ENCODE measurements around the gene RAET1L. TPM values are rescaled to one million over a fixed set of nuclear protein-coding genes. Genes with fewer than 3 reads are reported as not detected.

RAET1L gene
- polyA plus RNA-seq, 1 donor (not counting 4 experiments of a cell fraction or from before 2014, with no cell fraction given): 6.9 TPM

DNA sequence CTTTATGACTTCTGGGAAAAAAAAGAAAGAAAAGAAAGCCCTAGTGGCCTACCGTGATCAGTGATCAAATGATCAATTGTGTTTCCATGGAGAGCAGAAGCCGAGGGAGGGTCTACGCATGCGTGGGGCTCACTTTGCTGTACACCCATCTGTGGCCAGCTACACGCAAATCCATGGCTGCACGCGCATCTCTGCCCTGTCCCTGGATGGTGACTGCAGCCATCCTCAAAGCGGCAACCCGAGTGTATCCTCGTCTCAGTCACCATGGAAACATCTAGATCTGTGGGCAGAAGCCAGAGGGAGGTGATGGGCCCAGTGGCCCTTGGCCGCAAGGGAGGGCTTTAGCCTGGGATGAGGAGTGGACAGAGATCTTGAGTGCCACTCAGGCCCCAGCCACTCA, 44.4 kb upstream of the RAET1L start:
- no peak overlapping the region for H3K4me2 ChIP-seq (ENCODE audit: control insufficient read depth, extremely low read depth, insufficient read depth, low read depth, low read length)
- no peak overlapping the region for H2AFZ ChIP-seq (ENCODE audit: control insufficient read depth, low read length)
- H3K4me3 ChIP-seq (ENCODE audit: control insufficient read depth in 2 of 3, extremely low read depth in 1 of 3, insufficient read depth in 2 of 3, low read depth in 1 of 3, low read length in 3 of 3): no peak overlapping the region
- H3K79me2 ChIP-seq (ENCODE audit: control insufficient read depth, insufficient read depth, low read length): no peaks in the 10 kb centered on the region
- H4K20me1 ChIP-seq (ENCODE audit: control insufficient read depth, extremely low read depth, insufficient read depth, low read length): no peaks in the 10 kb centered on the region
- TF ChIP-seq, protein P1, sequence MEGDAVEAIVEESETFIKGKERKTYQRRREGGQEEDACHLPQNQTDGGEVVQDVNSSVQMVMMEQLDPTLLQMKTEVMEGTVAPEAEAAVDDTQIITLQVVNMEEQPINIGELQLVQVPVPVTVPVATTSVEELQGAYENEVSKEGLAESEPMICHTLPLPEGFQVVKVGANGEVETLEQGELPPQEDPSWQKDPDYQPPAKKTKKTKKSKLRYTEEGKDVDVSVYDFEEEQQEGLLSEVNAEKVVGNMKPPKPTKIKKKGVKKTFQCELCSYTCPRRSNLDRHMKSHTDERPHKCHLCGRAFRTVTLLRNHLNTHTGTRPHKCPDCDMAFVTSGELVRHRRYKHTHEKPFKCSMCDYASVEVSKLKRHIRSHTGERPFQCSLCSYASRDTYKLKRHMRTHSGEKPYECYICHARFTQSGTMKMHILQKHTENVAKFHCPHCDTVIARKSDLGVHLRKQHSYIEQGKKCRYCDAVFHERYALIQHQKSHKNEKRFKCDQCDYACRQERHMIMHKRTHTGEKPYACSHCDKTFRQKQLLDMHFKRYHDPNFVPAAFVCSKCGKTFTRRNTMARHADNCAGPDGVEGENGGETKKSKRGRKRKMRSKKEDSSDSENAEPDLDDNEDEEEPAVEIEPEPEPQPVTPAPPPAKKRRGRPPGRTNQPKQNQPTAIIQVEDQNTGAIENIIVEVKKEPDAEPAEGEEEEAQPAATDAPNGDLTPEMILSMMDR (optimal IDR thresholded peaks at IDR 0.05 in 1 of 3, IDR thresholded peaks at IDR 0.05 in 1 of 3, conservative IDR thresholded peaks at IDR 0.05 in 1 of 3; ENCODE audit: extremely low read depth in 1 of 3, insufficient read depth in 2 of 3, low read length in 3 of 3): no peak
- TF ChIP-seq EZH2 (IDR thresholded peaks at IDR 0.05; ENCODE audit: low read length): no peak
- peaks cover 2% of the 10 kb centered on the region for H3K9me1 ChIP-seq (ENCODE audit: control insufficient read depth, extremely low read depth, insufficient read depth, low read length)
- FAIRE-seq (no peak), DNase-seq (ENCODE audit: low read depth, low spot score) (no peak)
- H3K9ac ChIP-seq (ENCODE audit: control insufficient read depth, extremely low read depth, insufficient read depth, low read length): no peak overlapping the region
- peaks cover 16% of the 10 kb centered on the region for H3K4me1 ChIP-seq (ENCODE audit: control insufficient read depth, extremely low read depth, insufficient read depth, low read length)
- H3K9me3 ChIP-seq (ENCODE audit: control insufficient read depth, low read depth, low read length): no peaks in the 10 kb centered on the region
- H3K36me3 ChIP-seq (ENCODE audit: control insufficient read depth in 2 of 2, extremely low read depth in 1 of 2, insufficient read depth in 2 of 2, low read length in 2 of 2): peaks cover 2 to 3% of the 10 kb centered on the region in 2 experiments
- dilution Hi-C loops (cut with MboI; ENCODE audit: extremely low pct_ligation_motif_present, low sequenced_read_pairs): no loop called here
- no peaks in the 10 kb centered on the region for H3K27me3 ChIP-seq (ENCODE audit: control insufficient read depth, extremely low read depth, insufficient read depth, low read length)
- H3K27ac ChIP-seq (ENCODE audit: control insufficient read depth, insufficient read depth, low read length): no peak overlapping the region

DNA sequence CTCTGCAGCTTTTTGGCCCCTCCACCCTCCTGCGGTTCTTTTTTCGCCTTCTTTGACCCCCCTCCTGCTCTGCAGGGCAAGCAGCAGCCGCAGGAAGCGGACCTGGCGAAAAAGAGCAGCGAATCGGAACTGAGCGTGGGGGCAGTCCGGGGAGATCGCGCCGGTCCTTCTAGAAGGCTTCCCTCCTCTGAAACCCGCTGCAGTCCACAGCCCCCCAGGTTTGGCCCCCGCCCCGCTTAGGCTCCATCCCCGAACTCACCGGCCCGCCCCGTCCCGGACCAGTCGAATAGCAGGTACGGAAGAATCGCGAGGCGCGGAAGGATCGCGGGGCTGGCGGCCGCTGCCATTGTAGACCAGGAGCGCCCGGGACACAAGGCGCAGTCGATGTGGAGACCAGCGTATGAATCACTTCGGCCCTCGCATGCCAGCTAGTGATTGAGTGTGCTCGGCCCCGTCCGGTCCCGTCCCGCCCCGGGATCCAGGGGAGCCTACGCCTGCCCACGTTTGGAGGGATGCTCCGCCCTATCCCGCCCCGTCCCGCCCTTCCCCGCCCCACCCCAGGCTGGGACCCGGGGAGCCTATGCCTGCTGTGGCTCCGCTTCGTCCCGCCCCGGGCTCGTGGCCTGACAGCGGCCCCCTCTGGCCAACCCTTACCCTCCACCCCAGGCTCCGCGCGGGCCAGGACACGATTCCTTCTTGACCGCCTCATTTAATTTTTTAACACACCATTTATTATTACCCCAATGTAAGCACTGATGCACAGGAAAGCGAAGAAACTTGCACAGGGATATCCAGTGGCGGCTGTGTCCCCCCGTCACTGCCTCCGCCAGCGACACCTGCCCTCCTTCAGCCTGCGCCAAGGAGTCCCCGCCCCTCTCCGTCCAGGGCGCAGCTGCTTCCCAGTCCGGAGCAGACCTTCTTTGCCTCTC, 43.7 kb upstream of the RAET1L start, which contains the start of gene ULBP3:
Gene ULBP3, minus strand, starts transcription at position 402 of the 929 bp plus-strand sequence. Its CDS starts 55 bp downstream, at position 347.
- H3K27ac ChIP-seq (ENCODE audit: control insufficient read depth, insufficient read depth, low read length): peak within 1 kb of the TSS; percentile 36
- FAIRE-seq: no peak
- dilution Hi-C loops (cut with MboI; ENCODE audit: extremely low pct_ligation_motif_present, low sequenced_read_pairs): no loop called here

More for the DNA sequence above, 43.7 kb upstream of the RAET1L start, which contains the start of gene ULBP3:
- H2AFZ ChIP-seq (ENCODE audit: control insufficient read depth, low read length): peak within 1 kb of the TSS; percentile 70
- peak; percentile 57 for DNase-seq (ENCODE audit: low read depth, low spot score)
- no peaks in the 10 kb centered on the region for H3K79me2 ChIP-seq (ENCODE audit: control insufficient read depth, insufficient read depth, low read length)
- peaks cover 3 to 6% of the 10 kb centered on the region in 2 experiments for H3K36me3 ChIP-seq (ENCODE audit: control insufficient read depth in 2 of 2, extremely low read depth in 1 of 2, insufficient read depth in 2 of 2, low read length in 2 of 2)
- H3K9ac ChIP-seq (ENCODE audit: control insufficient read depth, extremely low read depth, insufficient read depth, low read length): peak within 1 kb of the TSS; percentile 74
- no peaks in the 10 kb centered on the region for H3K9me3 ChIP-seq (ENCODE audit: control insufficient read depth, low read depth, low read length)
- no peaks in the 10 kb centered on the region for H4K20me1 ChIP-seq (ENCODE audit: control insufficient read depth, extremely low read depth, insufficient read depth, low read length)
- H3K4me3 ChIP-seq (ENCODE audit: control insufficient read depth in 2 of 3, extremely low read depth in 1 of 3, insufficient read depth in 2 of 3, low read depth in 1 of 3, low read length in 3 of 3): peak within 1 kb of the TSS; percentile 67 to 76 (median 68)
- TF ChIP-seq EZH2 (IDR thresholded peaks at IDR 0.05; ENCODE audit: low read length): no peak
- TF ChIP-seq, protein P1 (optimal IDR thresholded peaks at IDR 0.05 in 1 of 3, IDR thresholded peaks at IDR 0.05 in 1 of 3, conservative IDR thresholded peaks at IDR 0.05 in 1 of 3; ENCODE audit: extremely low read depth in 1 of 3, insufficient read depth in 2 of 3, low read length in 3 of 3): peak in 2 of 3 experiments; percentile 46 to 70
- H3K27me3 ChIP-seq (ENCODE audit: control insufficient read depth, extremely low read depth, insufficient read depth, low read length): no peaks in the 10 kb centered on the region
- H3K9me1 ChIP-seq (ENCODE audit: control insufficient read depth, extremely low read depth, insufficient read depth, low read length): peaks cover 2% of the 10 kb centered on the region
- peaks cover 16% of the 10 kb centered on the region for H3K4me1 ChIP-seq (ENCODE audit: control insufficient read depth, extremely low read depth, insufficient read depth, low read length)
- peak within 1 kb of the TSS; percentile 83 for H3K4me2 ChIP-seq (ENCODE audit: control insufficient read depth, extremely low read depth, insufficient read depth, low read depth, low read length)
